NOMO-1 (cell line): Measurements from ENCODE around the gene ITFG2.

Source experiments
- DNase-seq, 2 experiments: peaks; one replicate each; lab custom pipeline; 2025; ENCODE audit not compliant: unreplicated experiment in 2 of 2; lab: John Stamatoyannopoulos, UW

The ITFG2 gene

DNA sequence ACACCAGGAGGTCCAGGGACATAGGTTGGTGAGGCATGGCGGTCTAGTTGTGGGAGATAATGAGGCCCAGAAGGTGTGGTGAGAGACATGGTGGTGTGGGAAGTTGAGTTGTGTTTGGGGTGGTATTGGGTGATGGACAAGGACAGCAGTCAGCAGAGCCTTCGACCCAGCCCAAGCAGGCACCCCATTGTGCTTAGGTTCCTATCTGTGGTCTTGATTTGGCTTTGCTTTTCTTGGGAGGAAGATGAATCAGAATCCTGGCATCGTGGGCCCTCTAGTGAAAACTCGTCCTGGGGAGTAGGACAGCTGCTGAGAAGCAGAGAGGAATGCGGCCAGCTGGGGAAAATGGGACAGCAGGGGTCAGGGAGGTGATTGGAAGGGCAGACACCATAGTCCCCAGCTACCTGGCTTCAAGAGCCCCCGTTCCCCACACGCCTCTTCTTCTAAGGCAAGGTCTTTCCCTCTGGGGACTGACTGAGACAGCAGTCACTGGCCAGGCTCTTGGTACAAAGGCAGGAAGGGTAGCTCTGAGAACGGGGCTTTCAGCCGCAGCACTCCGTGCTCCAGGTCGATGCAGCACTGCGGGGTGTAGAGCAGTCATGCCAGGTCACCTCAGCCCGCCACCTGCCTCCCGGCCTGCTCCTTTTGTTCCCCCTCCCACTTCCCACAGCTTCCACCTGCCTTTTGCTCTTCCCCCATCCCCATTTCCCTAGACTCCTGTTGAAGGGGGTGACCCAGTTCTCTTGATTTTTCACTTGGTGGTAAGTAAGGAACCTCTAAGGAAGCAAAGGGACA, 14.4 kb downstream of the ITFG2 start:
- DNase-seq = no peak

DNA sequence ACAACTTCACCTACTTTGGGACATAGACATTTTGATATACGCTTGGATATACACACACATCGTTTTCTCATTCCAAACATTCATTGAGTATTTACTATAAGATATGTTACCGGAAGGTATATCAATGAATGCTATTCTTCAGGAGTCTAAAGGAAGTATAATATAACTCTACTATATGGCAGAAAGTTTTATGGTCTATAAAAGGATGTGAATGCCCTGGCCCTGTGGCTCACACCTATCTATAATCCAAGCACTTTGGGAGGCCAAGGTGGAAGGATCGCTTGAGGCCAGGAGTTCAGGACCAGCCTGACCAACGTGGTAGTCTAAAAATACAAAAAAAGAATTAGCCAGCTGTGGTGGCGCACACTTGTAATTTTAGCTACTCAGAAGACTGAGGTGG, 16.8 kb downstream of the ITFG2 start:
- DNase-seq = no peak

DNA sequence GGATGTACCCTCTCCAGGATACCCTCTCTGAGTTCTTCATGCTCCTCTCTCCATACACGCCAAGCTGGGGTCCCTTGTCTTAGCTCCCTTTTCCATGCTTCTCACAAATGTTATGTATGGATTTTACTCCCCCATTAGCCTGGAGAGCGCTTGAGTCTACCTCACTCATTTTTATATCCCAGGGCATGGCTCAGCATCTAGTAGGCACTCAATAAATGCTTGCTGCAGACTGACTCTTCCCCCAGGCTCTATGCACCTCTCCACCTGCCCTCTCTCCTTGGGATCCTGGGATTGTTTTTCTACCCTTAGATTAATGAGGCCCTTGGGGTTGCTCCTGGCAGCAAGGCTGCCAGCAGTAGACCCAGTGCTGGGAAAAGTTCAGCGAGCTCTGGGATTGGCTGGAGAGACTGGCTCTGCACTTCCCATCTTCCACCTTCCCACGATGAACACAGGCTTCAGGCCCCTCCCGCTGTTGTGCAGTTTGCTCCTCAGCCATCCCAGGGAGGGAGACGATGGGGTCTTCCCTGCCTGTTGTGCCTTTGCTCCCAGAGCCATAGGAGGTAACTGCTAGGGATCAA, 20.2 kb downstream of the ITFG2 start:
- no peak for DNase-seq

DNA sequence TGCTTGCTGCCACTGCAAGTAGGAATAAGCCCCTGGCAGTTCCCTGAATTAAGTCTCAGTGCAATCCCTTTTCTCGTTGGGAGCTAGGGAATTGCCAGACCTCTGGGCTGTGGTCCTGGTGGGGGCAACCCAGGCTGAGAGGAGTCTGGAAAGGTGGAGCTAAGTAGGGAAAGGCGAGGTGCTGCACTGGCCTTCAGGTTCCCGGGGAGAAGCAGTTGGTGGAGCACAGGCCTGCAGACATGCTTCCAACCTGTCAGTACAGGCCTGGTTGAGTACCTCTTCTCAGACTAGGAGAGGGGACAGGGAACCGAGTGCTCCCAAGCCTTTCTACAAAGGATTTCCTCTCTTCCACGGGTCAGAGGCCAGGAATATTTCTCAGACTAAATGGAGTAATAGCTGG, 20.9 kb downstream of the ITFG2 start:
- DNase-seq = no peak

DNA sequence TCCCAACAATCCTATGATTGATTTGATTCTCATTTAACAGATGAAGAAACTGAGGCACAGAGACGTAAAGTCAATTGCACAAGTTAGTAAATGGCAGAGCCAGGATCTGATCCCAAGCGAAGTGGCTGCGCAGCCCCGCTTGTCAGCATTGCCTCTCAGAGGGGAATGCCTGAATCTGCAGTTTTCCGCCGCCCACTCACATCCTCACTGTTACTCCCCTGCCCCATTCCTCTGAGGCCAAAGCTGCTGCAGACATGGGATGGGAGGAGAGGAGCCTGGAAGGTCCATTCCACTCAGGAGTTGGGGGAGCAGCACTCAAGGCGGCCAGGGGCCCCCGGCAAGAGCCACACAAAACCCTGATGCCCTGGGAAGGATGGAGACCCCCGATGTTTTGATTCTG, 21.3 kb downstream of the ITFG2 start:
- DNase-seq = no peak

DNA sequence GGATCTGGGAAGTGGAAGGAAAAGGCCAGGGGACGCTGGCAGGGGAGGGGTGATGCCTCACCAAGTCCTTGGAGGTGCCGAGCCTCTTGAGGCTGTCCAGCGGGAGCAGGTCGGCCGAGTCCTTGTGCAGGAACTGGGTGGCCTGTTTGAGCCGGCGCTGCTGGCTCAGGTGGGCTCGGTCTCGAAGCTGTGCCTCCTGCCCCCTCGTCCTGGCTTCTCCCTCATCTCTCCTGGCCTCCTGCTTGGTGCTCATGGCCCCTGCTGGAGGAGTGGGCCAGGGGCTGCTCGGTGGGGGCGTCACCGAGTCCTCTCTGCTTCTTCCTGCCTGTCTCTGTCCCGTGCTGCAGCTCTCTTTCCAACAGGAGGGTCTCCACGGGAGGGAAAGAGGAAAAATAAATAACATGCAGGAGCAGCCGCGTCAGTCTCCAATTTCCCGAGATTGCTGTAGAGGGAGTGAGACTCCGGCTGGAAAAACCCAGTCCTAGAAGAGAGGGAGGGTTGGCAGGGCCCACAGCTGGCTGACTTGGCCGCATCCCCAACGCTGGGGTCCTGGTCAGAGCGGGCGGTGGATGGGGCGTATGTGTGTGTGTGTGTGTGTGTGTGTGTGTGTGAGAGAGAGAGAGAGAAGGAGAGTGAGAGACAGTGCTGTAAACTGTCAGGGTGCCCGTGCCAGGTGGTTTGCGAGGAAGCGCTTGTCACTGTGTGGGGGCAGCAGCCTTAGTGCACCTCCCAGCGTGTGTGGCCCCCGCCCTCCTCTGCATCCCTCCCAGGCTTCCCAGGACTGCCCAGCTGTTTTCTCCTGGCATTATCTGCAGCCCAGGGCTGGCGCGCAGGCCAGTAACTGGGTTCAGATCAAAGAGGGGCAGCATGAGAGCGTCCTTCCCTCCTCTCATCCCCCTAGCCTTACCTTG, 22.4 kb downstream of the ITFG2 start, which contains the start of gene NRIP2:
TSS of gene NRIP2 (minus strand) at position 455 of the 911 bp plus-strand sequence. CDS start at position 403, 52 bp downstream.
- no peak for DNase-seq

DNA sequence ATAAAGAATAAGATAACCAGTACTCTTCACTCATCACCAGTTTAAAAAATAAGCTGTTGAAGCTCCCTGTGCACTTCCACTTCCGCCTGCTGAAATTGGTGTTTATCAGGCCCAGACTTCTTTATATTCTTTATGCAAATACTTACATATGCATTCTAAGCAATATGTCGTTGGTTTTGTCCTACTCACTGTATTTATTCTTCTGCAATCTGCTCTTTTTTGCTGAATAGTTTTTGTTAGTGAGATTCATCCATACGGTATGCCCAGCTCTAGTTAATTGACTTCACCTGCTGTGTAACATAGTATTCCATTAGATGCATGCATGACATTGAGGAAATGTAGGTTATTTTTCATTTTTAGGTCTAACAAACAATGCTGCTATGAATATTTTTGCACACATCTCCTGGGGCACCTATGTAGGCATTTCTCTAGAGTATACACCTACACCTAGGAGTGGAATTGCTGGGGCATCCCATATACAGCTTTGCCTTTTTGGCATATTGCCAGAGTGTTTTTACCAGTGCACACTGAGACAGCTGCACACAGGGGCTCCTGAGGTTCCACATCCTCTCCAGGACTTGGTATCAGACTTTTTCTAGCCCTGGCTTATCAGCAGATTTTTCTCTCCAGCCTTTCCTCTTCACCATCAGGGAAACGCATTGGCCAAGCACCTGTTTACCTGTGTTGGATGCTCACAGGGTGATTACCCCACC, 23.4 kb downstream of the ITFG2 start:
- no peak for DNase-seq

DNA sequence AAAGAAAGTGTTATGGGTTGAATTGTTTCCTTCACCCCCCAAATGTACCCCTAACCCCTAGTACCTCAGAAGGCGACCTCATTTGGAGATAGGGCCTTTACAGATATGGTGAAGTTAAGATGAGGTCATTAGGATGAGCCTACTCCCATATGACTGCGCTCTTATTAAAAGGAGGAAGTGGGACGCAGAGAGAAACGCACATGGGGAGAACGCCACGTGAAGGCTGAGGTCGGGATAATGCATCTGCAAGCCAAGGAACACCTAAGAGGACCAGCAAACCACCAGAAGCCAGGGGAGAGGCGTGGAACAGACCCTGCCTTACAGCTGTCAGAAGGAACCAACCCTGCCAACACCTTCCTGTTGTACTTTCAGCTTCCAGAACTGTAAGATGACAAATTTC, 24.1 kb downstream of the ITFG2 start:
- no peak for DNase-seq

DNA sequence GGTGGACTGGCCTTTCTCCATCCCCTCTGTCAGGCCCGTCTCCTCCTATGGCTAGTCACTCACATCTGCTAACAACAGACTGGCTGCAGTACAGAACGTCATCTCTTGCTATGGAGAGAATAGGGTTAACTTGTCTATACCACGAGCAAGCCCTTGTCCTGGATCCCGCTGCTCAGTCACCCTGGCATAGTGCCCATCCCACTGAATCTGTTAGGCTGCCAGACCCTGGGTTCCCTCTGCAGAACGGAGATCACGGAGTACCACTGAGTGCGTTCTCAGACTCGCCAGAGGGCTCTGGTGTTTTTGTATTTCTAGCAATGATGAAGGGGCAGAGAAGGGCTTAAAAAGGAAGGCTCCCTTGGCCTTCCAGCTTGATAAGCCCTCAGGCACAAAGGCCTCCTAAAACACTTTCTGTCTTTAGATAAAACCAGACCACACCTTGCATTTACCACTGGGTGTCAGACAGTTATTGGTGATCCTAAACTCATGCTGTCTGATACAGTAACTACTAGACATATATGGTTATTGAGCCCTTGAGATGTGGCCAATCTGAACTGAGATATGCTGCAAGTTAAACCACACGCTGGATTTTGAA, 28.7 kb downstream of the ITFG2 start:
- DNase-seq = no peak

DNA sequence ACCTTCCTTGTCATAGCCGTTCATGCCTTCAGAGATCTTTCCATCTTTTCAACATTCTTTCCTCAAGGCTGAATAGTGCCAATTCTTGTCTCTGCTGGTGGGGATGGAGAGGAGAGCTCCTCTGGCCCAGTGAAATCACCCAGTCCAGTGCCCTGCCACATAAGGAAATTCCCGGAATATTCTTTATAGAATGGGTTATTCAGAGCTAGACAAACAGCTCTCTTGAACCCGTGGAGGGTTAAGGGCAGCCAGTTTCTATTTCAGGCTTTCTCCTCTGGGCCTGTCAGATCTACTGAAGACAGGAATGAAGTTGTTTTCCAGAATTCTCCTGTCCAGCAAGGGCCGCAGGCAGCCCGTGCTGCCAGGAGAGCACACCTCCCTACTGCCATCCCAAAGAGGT, 30.5 kb downstream of the ITFG2 start:
- no peak for DNase-seq

DNA sequence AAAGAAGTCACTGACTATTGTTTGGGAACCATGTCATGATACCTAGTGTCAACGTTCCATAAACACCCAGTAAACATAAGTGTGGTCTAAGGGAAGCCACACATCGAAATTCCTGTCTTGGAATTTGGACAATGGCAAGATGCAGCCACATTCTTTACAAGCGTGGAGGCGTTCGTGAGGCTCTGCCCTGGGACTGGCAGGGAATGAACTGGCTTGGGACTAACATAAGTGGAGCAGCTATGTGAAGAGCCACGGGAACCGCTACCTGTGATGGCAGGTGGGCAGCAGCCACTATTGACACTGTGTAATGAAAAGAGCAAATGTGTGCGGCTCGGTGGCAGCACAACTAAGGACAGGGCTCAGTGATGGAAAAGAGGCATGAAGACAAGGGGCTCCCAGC, 32.3 kb downstream of the ITFG2 start:
- no peak for DNase-seq

DNA sequence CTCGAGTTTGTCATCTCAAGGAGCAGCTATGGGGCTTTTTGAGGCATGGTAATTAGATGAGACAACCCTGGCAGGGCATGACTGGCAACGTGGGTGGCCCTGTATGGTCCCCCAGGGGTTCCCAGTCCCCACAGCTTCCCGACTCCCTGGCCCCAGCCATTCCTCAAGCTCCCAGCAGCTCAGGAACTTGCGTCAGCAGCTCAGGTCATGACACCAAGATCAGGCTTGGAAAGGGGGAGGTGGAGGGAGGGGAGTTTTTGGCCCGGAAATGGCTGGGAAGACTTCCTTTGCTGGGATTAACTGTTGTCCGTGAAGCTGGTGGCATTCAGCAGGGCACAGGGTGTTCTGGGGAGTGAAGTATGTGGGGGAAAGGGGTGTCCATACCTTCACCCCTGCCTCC, 32.8 kb downstream of the ITFG2 start:
- no peak for DNase-seq

DNA sequence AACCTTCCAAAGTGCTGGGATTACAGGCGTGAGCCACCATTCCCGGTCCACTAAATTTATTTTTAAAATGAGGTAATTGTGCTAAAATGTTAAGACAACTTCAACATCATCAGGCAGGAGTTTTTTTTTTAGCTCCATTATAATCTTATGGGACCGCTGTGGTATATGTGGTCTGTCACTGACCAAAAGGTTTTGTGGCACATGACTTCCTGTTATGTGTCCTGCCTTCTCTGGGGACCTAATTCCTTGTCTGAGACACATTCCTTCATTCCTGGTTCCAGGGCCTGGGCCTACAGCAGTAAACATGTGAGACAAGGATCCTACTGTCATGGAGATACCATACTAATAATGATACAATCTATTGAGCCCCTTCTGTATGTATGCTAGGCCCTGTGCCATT, 39.5 kb downstream of the ITFG2 start:
- DNase-seq = no peak

DNA sequence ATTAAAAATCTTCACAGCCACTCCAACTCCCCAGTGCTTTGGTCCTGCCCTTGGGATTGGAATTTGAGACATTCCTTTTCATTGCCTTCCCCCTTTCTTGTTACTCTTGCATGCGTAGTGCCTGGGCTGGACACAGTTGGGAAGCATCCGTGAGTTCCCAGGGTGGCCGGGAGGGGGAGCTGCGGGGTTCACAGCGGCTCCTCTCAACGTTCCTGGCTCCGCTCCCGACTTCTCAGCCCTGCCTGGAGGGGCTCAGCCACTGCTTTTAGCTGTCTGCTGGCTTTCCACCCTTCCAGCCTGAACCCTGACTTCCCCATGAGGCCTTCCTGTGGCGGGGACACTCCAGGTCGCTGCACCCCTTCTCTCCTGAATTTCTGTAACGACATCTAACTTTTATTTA, 41.2 kb downstream of the ITFG2 start:
- DNase-seq = no peak

DNA sequence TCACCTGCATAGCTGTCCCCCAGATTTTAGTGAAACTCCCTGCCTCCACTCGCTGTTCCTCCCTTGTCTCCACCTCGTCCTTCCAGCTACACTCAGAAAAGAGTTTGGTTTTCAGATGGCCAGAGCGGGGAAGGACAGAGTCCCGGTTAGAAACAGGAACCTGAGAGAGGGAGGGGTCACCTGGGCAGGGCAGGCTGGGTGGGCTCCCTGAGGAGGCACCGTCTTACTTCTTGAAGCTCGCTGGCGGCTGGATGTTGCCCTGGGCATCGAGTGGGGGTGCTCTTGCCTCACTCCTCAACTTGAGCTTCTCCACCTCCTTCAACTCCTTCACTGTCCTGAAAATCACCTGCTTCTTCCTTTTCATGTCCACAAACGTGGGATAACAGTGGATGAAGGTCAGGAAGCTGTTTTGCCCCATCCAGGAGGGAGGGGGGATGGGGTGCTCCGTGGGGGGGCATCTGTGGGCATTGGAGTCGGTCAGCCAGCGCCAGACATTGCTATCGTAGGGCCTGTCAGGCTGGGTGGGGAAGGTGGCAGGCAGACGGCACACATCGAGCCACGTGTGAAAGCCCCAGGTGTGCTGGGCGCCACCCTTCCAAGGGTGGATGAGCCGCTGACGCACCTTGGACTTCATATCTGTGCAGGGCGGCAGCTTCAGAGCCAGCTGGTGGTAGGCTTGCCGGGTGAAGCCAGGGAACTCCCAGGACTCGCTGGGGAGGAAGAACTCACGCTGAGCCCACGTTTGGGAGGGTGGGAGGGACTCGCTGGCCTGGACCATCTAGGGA, 42.4 kb downstream of the ITFG2 start:
- DNase-seq = no peak

DNA sequence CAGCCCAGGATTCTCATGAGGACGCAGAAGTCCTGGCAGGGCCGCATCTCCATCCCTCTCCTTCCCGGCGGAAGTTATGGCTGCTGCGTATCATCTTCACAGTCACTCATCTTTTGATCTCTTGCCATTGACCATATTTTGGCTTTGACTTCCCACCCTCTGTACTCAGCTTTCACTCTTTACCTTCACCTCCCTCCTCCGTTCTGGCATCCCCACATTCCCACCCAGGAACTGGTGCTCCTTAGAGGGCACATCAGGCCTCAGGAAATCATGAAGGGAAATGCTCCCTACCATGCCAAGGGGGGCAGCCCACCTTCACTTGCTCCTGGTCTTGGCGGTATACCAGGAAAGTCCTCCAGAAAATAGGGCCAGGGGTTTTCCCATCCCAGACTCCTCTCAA, 43.1 kb downstream of the ITFG2 start:
- no peak for DNase-seq

DNA sequence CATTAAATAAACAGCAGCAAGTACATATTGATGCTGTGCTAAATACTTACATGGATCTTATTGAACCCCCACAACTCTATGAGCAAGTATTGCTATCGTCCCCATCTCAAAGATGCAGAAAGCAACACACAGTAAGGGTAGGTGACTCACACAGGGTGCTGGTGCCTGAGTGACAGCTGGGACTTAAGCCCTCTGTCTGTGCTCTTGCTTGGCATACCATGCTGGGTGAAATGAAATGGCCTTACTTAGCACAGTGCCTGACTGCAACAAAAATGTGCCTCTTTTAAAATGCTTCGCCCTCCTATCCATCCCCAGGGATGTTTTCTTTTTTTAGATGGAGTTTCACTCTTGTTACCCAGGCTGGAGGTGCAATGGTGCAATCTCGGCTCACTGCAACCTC, 43.6 kb downstream of the ITFG2 start:
- no peak for DNase-seq

DNA sequence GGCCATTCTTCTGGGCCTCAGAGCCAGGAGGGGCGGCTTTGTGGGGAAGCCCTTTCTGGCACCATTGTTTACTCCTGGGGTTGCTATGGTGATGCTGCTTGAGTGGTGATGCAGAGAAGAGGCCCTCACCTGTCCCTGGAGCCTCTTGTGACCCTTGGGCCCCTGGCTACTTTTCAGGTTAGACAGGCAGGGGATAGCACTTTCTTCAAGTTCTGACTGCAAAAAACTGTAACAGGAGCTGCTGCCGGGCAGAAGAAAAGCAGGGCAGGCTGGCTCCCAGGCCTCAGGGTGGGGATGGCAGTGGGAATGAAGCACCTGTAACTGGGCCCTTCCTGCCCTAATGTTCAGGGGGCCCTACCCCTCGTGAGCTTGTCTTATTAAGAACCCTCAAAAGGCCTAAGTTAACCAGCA, 44.6 kb downstream of the ITFG2 start, which contains the start of gene TEX52:
TSS of gene TEX52 (minus strand) at position 19 of the 411 bp plus-strand sequence. CDS start at position 6, 13 bp downstream.
- no peak for DNase-seq

DNA sequence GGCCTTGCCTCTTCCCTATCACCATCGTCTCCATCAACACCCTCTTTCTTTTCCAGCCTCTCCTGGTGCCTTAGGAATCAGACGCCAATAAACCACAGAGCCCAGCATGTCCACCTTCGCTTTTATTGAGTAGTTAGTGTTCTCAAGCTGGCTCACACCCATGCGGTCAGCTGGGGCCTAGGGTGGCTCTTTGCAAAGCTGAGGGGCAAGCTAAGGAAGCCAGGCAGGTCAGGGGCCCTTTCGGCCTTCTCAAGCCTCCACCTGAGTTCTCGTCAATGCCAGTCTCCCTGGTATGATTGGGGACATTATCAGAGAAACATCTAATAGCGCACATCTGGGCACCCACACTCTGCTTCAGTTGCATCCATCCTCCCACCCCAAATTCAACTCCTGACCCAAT, 45.1 kb downstream of the ITFG2 start:
- no peak for DNase-seq

DNA sequence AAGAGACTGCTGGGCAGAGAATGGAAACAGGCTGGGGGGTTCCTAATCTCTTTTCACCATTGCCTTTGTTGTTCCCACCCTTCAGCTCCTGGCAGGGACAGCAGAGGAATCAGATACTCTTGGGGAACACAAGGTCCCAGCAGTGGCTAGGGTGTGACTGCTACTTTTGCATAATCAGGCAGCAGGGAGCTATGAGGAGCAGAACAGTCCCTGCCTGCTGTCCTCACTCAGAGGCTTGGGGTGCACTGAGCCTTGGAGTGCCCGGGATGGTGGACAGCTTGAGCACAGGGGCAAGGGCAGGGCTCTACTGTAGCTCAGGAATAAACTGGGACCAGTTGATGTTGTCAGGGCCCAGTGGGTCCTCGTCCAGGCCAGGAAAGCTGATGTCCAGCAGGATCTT, 45.9 kb downstream of the ITFG2 start:
- DNase-seq = no peak
